Mucosa of gallbladder (tissue), 1 donor: ENCODE results near the gene CNTN4. TPM values are rescaled to one million over a fixed set of nuclear protein-coding genes. Genes with fewer than 3 reads are reported as not detected.
"Not testable (repeated sequence)": the region's sequence is repeated elsewhere in the genome, so short reads cannot be mapped to it uniquely, and the experiment has no call there.

ENCODE experiments used
- DNase-seq: peaks from one replicate; pipeline ENCODE4 v3.0.0-alpha.2; 2020; ENCODE audit warnings: low spot score
- total RNA-seq: library from RNA; stranded (reverse); gene quantifications from one replicate; pipeline ENCODE4 v1.2.1, GENCODE V29; 2021
- donor health status: DM: no; HTN: no; CAD: no.

Gene CNTN4
- total RNA-seq = 5.2 TPM

DNA sequence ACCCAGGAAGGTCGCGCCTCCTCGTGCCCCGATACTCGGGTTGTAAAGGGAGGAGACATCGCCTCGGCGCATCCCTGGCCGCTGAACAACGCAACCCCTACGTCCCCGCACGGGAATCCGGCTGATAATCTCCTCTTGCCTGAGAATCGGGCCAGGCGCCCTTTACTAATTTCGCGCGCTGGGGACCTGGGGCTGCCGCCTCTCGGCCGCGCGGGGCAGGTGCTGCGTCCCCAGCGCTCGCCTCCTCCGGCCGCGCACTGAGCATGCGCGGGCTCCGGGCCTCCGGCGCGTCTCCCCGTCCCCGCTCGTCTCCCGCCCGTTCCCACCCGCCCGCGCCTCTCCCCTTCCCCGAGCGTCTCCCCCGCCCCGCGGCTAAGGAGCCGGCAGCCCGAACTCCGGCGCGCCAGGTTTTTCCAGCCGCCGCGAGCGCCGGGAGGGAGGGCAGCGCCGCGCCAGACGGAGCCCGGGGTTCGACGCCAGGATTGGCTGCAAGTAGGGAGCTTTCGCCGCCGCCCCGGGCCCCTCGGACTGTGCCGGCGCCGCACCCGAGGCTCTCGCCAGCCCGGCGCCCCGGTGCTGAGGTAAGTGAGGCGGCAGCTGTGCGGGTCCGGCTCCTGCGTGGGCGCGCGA is at the start of gene CNTN4:
CNTN4 (plus strand) TSS at position 469 of the 630 bp plus-strand sequence.
- peak; percentile 51 for DNase-seq

DNA sequence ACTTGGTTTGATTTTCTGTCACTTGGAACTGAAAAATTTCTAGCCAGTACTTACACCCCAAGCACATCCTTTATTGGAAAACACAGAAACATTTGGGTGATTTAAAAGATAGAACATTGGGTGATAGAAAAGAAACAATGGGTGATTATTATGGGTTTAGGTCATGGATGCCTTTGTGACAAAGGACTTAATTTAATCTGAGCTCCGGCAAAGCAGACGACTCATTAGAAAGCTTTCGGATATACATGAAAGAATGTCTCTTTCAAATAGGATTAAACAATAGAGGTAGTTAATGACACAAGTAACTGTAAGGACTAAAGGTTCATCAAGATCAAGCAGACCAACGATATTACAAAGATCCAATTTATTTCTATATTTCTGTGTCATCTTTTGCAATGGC is 37.3 kb upstream of the CNTN4 start:
- no peak for DNase-seq

GRCh38 chr3:2071531-2071930 is 27.1 kb upstream of the CNTN4 start:
- DNase-seq = no peak

GRCh38 chr3:2078821-2079220 is 19.8 kb upstream of the CNTN4 start:
- no peak for DNase-seq

DNA sequence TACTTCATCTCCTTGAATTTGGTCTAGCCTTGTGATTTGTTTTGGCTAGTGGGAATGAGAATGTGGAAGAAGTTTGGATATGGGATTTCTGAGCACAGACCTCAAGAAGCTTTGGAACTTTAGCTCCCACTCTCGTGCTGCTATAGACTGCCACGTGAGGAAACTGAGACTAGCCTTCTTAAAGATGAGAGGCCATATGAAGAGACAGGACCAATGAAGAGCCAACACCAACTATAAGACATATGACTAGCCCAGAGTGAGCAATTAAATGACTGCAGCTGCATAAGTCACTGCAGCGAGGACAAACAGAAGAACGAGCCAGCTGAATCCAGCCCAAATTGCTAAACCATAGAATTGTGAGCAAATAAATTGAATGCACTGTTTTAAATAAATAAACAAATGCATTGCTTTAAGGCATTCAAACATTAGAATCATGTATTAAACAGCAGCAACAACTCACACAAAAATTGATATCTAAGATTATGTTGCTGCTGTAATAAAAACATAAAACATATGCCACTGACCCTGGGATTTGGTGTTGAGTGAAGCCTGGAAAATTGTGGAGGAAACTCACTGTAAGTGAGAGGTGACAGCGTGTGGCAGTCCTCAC is 15.7 kb upstream of the CNTN4 start:
- DNase-seq = no peak

- not testable (repeated sequence) for DNase-seq
These were observed 15.1 kb upstream of the CNTN4 start for GRCh38 chr3:2083558-2083957.

DNA sequence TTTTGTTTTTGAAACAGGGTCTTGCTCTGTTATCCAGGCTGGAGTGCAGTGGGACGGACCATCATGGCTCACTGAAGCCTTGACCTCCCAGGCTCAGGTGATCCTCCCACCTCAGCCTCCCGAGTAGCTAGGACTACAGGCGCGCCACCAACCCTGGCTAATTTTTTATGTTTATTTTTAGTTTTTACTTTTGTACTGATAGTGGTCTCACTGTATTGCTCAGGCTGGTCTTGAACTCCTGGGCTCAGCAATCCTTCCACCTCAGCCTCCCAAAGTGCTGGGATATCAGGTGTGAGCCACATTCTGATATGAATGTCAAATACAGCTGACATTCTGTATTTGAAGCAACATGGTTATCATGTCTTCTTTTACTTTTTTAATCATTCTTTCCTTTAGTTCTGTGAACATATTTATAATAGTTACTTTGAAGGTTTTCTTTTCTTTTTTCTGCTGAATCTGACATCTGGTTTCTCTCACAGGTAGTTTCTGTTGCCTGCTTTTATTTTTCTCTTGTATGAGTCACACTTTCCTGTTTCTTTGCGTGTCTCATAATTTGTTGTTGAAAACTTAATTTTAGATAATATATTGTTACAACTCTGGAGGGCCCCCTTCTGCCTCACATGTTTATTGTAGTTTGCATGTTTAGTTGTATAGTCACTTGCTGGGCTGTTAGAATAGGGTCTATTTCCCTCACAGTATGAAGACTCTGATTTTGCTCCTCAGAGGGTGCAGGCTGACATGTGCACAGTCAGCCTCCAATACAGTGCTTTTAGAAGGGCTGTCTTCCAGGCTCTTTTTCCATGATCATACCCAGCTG is 8.4 kb upstream of the CNTN4 start:
- DNase-seq = no peak

DNA sequence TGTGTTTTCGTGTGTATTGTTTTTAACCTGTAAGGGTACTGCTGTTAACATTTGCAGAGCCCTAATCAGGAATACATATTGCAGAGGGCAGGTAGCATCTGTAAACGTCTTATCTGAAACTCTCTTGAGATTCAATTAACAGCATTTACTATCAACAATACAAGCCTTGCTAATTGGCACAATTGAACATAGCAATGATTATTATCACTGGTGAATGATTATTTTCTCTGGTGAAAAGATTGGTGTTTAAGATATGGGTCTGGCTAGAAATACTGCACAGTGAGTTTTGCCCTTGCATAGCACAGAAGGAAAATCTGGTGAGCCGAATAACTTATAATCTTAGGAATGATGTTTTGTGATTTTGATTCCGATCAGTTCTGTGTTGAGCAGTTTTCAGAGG is 5.9 kb upstream of the CNTN4 start:
- DNase-seq = no peak

- no peak for DNase-seq
These were observed 3.7 kb upstream of the CNTN4 start for GRCh38 chr3:2094941-2095340.

DNA sequence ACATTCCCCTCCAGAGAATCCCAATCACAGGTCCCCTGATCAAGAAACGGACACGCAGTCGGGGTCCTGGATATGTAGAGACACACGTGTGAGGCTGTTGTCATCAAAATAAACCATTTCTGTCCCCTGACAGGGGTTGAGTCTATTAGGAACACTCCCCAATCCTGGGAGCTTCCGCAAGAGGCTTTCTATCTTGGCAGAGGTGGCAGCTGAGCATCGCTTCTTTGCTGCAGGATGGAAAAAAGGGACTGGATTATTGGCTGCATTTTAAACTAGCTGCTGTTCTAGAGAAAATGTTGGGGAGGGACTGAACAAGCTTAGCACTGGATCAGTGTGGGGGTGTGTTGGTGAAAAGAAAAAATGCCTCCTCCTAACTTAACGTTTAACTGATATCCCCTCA is 2.5 kb upstream of the CNTN4 start:
- no peak for DNase-seq

- DNase-seq = no peak
These were observed 950 bp upstream of the CNTN4 start for GRCh38 chr3:2097641-2098191.

DNA sequence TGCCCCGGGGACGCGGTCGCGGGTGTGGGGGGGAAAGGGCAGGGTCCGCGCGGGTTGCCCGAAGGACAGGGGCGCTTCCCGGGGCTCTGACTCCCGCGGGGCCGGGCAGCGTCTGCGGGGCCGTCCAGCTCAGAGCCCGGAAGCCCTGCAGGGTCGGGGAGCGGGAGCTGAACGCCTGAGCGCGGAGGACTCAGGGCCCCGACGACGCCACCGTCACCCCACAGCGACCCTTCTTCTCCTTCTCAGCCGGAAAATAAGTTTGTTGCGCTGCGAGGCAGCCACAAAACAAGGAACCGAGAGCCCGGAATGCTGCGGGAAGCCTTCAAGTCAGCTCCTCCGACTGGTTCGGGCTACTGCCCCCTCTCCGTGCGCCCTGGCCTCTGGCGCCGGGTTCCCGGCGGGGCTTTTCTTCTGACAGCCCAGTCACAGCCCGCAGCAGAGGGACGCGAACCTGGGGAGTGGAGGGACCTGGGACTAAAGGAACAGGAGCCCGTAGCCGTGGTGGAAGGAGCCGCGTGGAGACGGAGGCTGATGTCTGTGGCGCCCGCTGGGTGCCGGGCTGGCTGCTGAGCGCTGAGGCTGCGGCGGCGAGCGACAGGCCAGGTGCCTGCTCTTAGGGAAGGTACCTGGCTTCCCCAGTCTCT is 484 bp downstream of the CNTN4 start:
- DNase-seq = no peak

GRCh38 chr3:2099779-2100191 is 1.1 kb downstream of the CNTN4 start:
- no peak for DNase-seq

DNA sequence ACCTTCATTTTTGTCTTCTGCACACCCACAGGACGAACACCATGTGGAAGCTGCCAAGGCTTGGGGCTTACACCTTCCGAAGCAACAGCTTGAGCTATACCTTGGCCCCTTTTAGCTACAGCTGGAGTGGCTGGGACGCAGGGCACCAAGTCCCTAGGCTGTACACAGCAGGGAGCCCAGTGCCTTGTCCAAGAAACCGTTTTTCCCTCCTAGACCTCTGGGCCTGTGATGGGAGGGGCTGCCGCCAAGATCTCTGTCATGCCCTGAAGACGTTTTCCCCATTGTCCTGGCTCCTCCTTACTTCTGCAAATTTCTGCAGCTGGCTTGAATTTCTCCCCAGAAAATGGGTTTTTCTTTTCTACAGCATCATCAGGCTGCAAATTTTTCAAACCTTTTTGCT is 7.8 kb downstream of the CNTN4 start:
- no peak for DNase-seq

GRCh38 chr3:2110597-2111117 is 12.0 kb downstream of the CNTN4 start:
- DNase-seq = no peak

DNA sequence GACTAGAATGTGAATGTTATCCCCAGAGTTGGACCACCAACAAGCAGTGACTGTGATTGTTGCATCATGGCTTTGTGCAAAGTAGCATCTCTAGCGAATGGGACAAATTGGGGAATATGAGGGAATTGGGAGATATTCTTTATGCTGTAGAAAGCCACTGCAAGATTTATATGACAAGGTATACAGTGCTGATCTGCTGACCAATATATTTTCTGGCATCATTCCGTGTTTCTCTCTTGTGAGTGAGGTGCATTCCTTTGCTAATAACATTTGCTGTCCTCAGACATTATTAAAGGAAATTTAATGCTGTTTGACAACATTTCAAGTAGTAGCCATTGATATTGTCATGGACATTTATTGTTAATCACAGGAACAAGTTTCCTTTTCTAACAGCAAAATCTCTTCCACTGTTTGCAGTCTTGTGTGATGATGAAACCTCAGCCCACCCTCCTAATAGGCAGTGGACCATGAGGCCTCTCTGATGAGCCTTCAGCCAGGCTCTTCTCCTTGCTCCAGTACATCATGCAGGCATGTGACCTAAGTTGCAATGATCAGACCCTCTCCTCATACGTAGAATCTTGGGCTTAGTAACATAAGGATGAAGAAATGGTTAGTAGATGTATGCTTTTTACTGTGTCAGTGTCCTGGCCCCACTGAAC is 16.1 kb downstream of the CNTN4 start:
- DNase-seq = no peak

- DNase-seq = no peak
These were observed 32.1 kb downstream of the CNTN4 start for GRCh38 chr3:2130726-2131125.

- DNase-seq = no peak
These were observed 34.5 kb downstream of the CNTN4 start for GRCh38 chr3:2133146-2133545.

GRCh38 chr3:2137651-2138050 is 39.0 kb downstream of the CNTN4 start:
- no peak for DNase-seq

GRCh38 chr3:2141482-2141881 is 42.8 kb downstream of the CNTN4 start:
- DNase-seq = no peak

DNA sequence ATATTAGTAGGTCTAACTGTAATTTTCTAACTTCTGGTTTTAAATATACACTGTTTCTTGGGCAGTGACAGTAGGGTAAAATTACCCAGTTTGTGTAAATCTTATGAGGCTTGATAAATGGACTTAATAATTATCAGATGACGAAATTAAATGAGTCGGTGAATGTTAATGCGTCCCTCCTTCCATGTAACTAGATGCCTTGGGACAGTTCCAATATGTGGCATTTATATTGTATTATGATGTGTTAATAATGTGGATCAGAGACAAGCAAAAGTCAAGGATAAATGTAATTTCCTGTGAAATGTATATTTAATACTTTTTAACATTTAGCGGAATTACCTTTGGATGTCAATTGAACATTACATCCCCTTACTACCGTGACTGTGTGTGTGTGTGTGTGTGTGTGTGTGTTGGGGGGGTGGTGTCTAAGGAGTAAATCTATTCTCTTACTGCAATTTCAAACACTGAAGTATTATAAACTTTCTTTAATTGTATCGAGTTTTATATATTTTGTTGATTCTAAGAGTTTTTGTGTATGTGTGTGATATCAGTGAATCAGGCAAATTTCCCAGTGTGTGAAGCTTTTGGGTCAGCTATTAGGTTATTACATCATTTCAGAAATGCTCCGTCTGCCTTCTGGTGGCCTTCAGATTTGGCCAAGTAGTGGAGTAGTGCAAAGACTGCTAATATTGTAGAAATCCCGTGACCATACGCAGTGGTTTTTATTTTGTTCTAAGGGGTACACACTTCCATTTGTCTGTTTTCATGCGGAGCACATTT is 50.1 kb downstream of the CNTN4 start:
- DNase-seq = no peak
